ENCODE results near the gene CDH4. TPM values are rescaled to one million over a fixed set of nuclear protein-coding genes. Genes with fewer than 3 reads are reported as not detected.

CDH4 gene
- total RNA-seq, 1 donor from 2014 or later = 3.2 TPM

DNA sequence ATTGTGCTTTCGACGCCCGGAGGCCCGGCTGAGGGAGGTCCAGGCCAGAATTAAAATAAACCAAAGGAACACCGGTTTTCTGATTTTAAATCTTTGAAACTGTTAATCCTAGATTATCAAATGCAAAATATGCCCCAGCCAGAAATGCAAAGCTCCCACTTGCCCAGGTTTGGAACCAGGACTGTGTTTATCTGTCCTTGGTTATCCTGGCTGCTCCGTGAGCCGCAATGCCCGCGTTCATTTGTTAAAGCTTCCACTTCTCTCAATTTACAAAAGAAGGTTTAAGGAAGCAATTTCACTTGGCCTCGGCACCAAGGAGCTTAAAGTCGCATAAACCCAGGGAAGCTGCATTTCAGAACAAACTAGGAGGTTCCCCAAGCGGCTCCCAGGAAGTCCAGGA, 563.6 kb downstream of the CDH4 start:
- H3K4me1 ChIP-seq (ENCODE audit: insufficient read depth, low read length) = no peaks in the 10 kb centered on the region
- Mint-ChIP-seq H3K4me1 (ENCODE audit: low read depth, unreplicated experiment) (no peaks in the 10 kb centered on the region), H3K36me3 (ENCODE audit: low read depth, unreplicated experiment) (no peaks in the 10 kb centered on the region), H3K27ac (ENCODE audit: unreplicated experiment) (no peak overlapping the region), H3K4me3 (ENCODE audit: unreplicated experiment) (no peak overlapping the region), H3K9me3 (ENCODE audit: unreplicated experiment) (no peaks in the 10 kb centered on the region), H3K27me3 (ENCODE audit: low read depth, unreplicated experiment) (peaks cover 49% of the 10 kb centered on the region)
- no peaks in the 10 kb centered on the region for H3K79me2 ChIP-seq (ENCODE audit: insufficient read depth, low read length)
- no peak overlapping the region for H2AFZ ChIP-seq (ENCODE audit: low read depth, low read length)
- no peak overlapping the region for H3K27ac ChIP-seq (ENCODE audit: low read depth, low read length)
- DNase-seq (ENCODE audit: low read depth) = no peak
- H3K9ac ChIP-seq (ENCODE audit: low read length) = no peak overlapping the region
- no peaks in the 10 kb centered on the region for H4K20me1 ChIP-seq (ENCODE audit: insufficient read depth, low read length)
- H3K4me3 ChIP-seq (ENCODE audit: insufficient read depth, low read depth, low read length) = no peak overlapping the region
- no peak overlapping the region for H3K4me2 ChIP-seq (ENCODE audit: low read length)
- TF ChIP-seq, protein P1, sequence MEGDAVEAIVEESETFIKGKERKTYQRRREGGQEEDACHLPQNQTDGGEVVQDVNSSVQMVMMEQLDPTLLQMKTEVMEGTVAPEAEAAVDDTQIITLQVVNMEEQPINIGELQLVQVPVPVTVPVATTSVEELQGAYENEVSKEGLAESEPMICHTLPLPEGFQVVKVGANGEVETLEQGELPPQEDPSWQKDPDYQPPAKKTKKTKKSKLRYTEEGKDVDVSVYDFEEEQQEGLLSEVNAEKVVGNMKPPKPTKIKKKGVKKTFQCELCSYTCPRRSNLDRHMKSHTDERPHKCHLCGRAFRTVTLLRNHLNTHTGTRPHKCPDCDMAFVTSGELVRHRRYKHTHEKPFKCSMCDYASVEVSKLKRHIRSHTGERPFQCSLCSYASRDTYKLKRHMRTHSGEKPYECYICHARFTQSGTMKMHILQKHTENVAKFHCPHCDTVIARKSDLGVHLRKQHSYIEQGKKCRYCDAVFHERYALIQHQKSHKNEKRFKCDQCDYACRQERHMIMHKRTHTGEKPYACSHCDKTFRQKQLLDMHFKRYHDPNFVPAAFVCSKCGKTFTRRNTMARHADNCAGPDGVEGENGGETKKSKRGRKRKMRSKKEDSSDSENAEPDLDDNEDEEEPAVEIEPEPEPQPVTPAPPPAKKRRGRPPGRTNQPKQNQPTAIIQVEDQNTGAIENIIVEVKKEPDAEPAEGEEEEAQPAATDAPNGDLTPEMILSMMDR (IDR thresholded peaks at IDR 0.05; ENCODE audit: insufficient read depth, low read depth, low read length) = no peak
- TF ChIP-seq EZH2 (IDR thresholded peaks at IDR 0.05; ENCODE audit: insufficient read depth, low read length) = no peak
- FAIRE-seq = no peak
- no peaks in the 10 kb centered on the region for H3K36me3 ChIP-seq (ENCODE audit: insufficient read depth, low read length)
- H3K9me3 ChIP-seq (ENCODE audit: insufficient read depth, low read depth, low read length) = no peaks in the 10 kb centered on the region
- no peaks in the 10 kb centered on the region for H3K27me3 ChIP-seq (ENCODE audit: insufficient read depth, low read length)

DNA sequence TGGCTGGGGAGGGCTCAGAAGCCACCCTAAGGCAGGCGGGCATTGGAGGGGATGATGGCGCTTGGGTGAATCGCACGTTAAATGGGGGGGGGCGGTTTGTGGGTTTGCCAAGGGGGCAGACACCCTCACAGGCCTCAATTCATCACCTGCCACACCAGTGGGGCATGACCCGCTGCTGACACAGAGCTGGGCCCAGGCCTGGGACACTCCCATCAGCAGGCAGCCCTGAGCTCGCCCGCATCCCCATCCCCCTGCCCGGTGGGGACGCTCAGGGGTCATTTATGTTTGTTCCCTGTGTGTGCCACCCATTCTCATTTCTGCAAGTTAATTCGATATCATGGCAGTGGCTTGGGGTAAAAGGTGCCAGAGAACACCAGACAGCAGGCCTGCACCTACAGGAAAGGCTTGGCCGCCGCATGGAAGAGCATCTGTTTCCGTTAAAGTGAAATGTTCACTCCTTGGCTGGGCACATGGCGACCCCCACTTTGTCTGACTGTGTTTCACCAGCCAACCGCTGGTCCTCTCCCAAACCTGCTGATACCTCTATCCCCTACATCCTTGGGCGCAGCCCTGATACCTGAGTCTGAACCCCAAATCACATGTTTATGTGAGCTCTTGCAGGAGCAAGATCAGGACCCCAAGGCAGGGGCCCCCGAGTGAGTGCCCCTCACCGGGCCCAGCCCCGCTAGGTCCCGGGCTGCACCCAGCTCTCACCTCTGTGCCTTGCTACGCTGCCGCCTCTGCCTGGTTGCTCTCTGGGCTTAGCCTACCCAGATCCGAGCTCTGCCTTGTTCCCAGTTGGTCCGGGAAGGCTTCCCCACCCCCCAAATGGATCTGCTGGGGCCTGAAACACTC, 564.8 kb downstream of the CDH4 start:
- no peaks in the 10 kb centered on the region for H3K4me1 Mint-ChIP-seq (ENCODE audit: low read depth, unreplicated experiment)
- H3K79me2 ChIP-seq (ENCODE audit: insufficient read depth, low read length) = no peaks in the 10 kb centered on the region
- TF ChIP-seq, protein P1 (IDR thresholded peaks at IDR 0.05; ENCODE audit: insufficient read depth, low read depth, low read length) = no peak
- TF ChIP-seq EZH2 (IDR thresholded peaks at IDR 0.05; ENCODE audit: insufficient read depth, low read length) = no peak
- H3K27me3 Mint-ChIP-seq (ENCODE audit: low read depth, unreplicated experiment) = peaks cover 43% of the 10 kb centered on the region
- H3K4me2 ChIP-seq (ENCODE audit: low read length) = no peak overlapping the region
- H3K27ac ChIP-seq (ENCODE audit: low read depth, low read length) = no peak overlapping the region
- no peak overlapping the region for H3K27ac Mint-ChIP-seq (ENCODE audit: unreplicated experiment)
- no peak overlapping the region for H3K4me3 ChIP-seq (ENCODE audit: insufficient read depth, low read depth, low read length)
- H2AFZ ChIP-seq (ENCODE audit: low read depth, low read length) = no peak overlapping the region
- H3K9me3 Mint-ChIP-seq (ENCODE audit: unreplicated experiment) = no peaks in the 10 kb centered on the region
- no peaks in the 10 kb centered on the region for H3K9me3 ChIP-seq (ENCODE audit: insufficient read depth, low read depth, low read length)
- H4K20me1 ChIP-seq (ENCODE audit: insufficient read depth, low read length) = no peaks in the 10 kb centered on the region
- H3K36me3 Mint-ChIP-seq (ENCODE audit: low read depth, unreplicated experiment) = no peaks in the 10 kb centered on the region
- no peak overlapping the region for H3K4me3 Mint-ChIP-seq (ENCODE audit: unreplicated experiment)
- H3K4me1 ChIP-seq (ENCODE audit: insufficient read depth, low read length) = no peaks in the 10 kb centered on the region
- no peaks in the 10 kb centered on the region for H3K36me3 ChIP-seq (ENCODE audit: insufficient read depth, low read length)
- no peak for DNase-seq (ENCODE audit: low read depth)
- no peak overlapping the region for H3K9ac ChIP-seq (ENCODE audit: low read length)
- H3K27me3 ChIP-seq (ENCODE audit: insufficient read depth, low read length) = no peaks in the 10 kb centered on the region
- no peak for FAIRE-seq

DNA sequence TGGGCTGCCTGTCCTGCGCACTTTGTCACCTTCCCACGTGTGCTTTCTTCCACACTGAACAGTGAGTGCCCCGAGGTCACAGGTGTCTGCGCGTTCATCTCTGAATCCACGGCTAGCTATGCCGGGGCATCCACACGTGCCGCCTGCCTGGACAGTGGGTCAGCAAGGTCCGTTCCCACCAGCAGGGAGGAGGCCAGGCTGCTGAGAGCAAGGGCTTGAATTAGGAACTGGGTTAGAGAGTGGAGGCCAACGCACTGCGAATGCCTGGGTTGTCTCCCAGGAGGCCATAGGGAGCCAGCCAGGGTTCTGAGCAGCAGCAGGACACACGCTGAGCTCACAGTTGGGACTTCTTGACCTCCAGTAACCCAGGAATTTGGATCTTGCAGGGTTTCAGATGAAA, 565.5 kb downstream of the CDH4 start:
- Histone ChIP-seq H3K79me2 (ENCODE audit: insufficient read depth, low read length) (no peaks in the 10 kb centered on the region), H4K20me1 (ENCODE audit: insufficient read depth, low read length) (no peaks in the 10 kb centered on the region), H3K9ac (ENCODE audit: low read length) (no peak overlapping the region), H3K4me1 (ENCODE audit: insufficient read depth, low read length) (no peaks in the 10 kb centered on the region), H3K27me3 (ENCODE audit: insufficient read depth, low read length) (no peaks in the 10 kb centered on the region), H3K27ac (ENCODE audit: low read depth, low read length) (no peak overlapping the region), H3K9me3 (ENCODE audit: insufficient read depth, low read depth, low read length) (no peaks in the 10 kb centered on the region), H2AFZ (ENCODE audit: low read depth, low read length) (no peak overlapping the region), H3K4me2 (ENCODE audit: low read length) (no peak overlapping the region), H3K36me3 (ENCODE audit: insufficient read depth, low read length) (no peaks in the 10 kb centered on the region), H3K4me3 (ENCODE audit: insufficient read depth, low read depth, low read length) (no peak overlapping the region)
- H3K4me3 Mint-ChIP-seq (ENCODE audit: unreplicated experiment) = no peak overlapping the region
- H3K27me3 Mint-ChIP-seq (ENCODE audit: low read depth, unreplicated experiment) = peaks cover 42% of the 10 kb centered on the region
- no peak overlapping the region for H3K27ac Mint-ChIP-seq (ENCODE audit: unreplicated experiment)
- H3K4me1 Mint-ChIP-seq (ENCODE audit: low read depth, unreplicated experiment) = no peaks in the 10 kb centered on the region
- no peaks in the 10 kb centered on the region for H3K9me3 Mint-ChIP-seq (ENCODE audit: unreplicated experiment)
- H3K36me3 Mint-ChIP-seq (ENCODE audit: low read depth, unreplicated experiment) = no peaks in the 10 kb centered on the region
- no peak for TF ChIP-seq EZH2 (IDR thresholded peaks at IDR 0.05; ENCODE audit: insufficient read depth, low read length)
- TF ChIP-seq, protein P1 (IDR thresholded peaks at IDR 0.05; ENCODE audit: insufficient read depth, low read depth, low read length) = no peak
- no peak for FAIRE-seq
- no peak for DNase-seq (ENCODE audit: low read depth)

Measured in astrocyte (in vitro differentiated cells and primary cell).